Medulla oblongata (tissue), 1 donor: ENCODE data around the gene PSPH.
A peak's percentile ranks its signal among the peaks of the same experiment; 100 is the strongest.

Experiments used
- DNase-seq: peaks from one replicate; pipeline ENCODE4 v3.0.0-alpha.2; 2015; ENCODE audit errors: extremely low spot score

PSPH gene

GRCh38 chr7:56007167-56007652 is 44.0 kb downstream of the PSPH start:
- no peak for DNase-seq

- DNase-seq, result no peak
Observed at GRCh38 chr7:56003749-56004148, 47.5 kb downstream of the PSPH start.

- DNase-seq, result no peak
Observed at GRCh38 chr7:55996856-55997500, 54.3 kb downstream of the PSPH start.

GRCh38 chr7:55992346-55992745 is 58.9 kb downstream of the PSPH start:
- DNase-seq, result no peak

GRCh38 chr7:55983537-55983936 is 67.7 kb downstream of the PSPH start:
- DNase-seq, result no peak

- no peak for DNase-seq
Observed at GRCh38 chr7:55980266-55980665, 71.0 kb downstream of the PSPH start.

GRCh38 chr7:55977831-55978230 is 73.4 kb downstream of the PSPH start:
- DNase-seq, result peak; percentile 43

GRCh38 chr7:55975988-55976633 is 75.1 kb downstream of the PSPH start:
- DNase-seq, result no peak

GRCh38 chr7:55973747-55974250 is 77.4 kb downstream of the PSPH start:
- no peak for DNase-seq

- no peak for DNase-seq
Observed at GRCh38 chr7:55970978-55971377, 80.3 kb downstream of the PSPH start.

- no peak for DNase-seq
Observed at GRCh38 chr7:55970561-55970960, 80.7 kb downstream of the PSPH start.

GRCh38 chr7:55969391-55969790 is 81.9 kb downstream of the PSPH start:
- DNase-seq, result no peak

- DNase-seq, result no peak
Observed at GRCh38 chr7:55966851-55967250, 84.4 kb downstream of the PSPH start.

- DNase-seq, result peak; percentile 68
Observed at GRCh38 chr7:55965805-55966421, 85.3 kb downstream of the PSPH start.

GRCh38 chr7:55965100-55965470 is 86.2 kb downstream of the PSPH start:
- DNase-seq, result no peak

GRCh38 chr7:55964261-55965099 is 86.8 kb downstream of the PSPH start, which contains the start of gene NIPSNAP2:
TSS of gene NIPSNAP2 (plus strand) at chr7:55964585. CDS start at chr7:55964610, 25 bp downstream.
- peak; percentile 67 for DNase-seq

GRCh38 chr7:55963584-55964168 is 87.6 kb downstream of the PSPH start:
- DNase-seq, result no peak

GRCh38 chr7:55962014-55962413 is 89.2 kb downstream of the PSPH start:
- DNase-seq, result no peak
